ENCODE results near the gene PLA2G4B. TPM values are rescaled to one million over a fixed set of nuclear protein-coding genes. Genes with fewer than 3 reads are reported as not detected.

The PLA2G4B gene
- total RNA-seq, 1 donor from 2014 or later = 10.5 TPM

DNA sequence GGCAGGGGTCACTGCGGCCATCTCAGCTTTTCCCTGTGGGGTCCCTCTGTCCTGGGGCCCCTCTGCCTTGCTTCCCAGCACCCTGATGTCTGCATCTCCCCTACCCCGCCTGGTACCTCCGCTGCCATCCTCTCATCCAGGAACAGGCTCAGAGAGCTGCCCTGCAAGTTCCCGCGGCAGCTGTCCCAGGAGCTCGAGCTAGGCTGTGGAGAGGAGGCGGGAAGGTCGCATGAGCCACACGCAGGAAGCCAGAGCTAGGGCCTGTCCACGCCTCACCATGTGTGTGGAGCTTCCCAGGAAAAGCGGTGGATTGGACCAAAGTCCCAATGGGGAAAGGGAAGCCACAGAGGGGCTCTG is 12.5 kb downstream of the PLA2G4B start:
- intact Hi-C loops (cut with micrococcal nuclease) = no loop called here
- H3K9me3 Mint-ChIP-seq = no peaks in the 10 kb centered on the region
- DNase-seq (ENCODE audit: low spot score) = no peak
- H3K27me3 Mint-ChIP-seq (ENCODE audit: low read depth) = no peaks in the 10 kb centered on the region
- peaks cover 6% of the 10 kb centered on the region for H3K4me1 Mint-ChIP-seq (ENCODE audit: low read depth)
- H3K4me3 Mint-ChIP-seq (ENCODE audit: low read depth) = no peak overlapping the region
- H3K27ac Mint-ChIP-seq = no peak overlapping the region
- H3K36me3 Mint-ChIP-seq (ENCODE audit: low read depth) = peaks cover 10% of the 10 kb centered on the region

DNA sequence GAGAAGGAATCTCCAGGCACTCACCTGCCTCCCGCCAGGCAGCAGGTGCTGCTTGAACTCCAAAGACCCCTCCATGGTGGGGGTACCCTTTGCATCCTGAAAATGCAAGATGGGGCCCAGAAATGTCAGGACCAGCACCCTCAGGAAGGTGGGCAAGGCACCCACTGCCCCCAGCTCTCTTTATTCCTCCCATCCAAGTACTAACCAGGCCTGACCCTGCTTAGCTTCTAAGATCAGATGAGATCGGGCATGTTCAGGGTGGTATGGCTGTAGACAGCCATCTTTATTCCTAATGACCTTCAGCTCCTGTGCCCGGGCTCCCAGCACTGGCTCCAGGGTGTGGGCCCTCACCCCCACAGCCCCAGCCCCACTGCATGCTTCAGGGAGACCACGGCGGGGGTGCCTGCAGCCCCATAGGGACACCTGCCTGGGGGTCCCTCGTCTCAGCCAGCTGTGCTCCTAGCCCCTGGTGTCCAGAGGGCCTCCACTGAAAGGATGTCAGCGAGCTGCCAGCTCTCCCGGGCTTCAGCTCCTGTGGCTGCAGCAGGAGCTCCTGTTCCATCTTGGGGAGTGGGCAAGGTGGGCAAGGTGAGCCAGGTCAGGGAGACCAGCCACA is 13.2 kb downstream of the PLA2G4B start:
- Mint-ChIP-seq H3K27ac (no peak overlapping the region), H3K27me3 (ENCODE audit: low read depth) (no peaks in the 10 kb centered on the region), H3K4me3 (ENCODE audit: low read depth) (no peak overlapping the region), H3K9me3 (no peaks in the 10 kb centered on the region), H3K36me3 (ENCODE audit: low read depth) (peaks cover 5% of the 10 kb centered on the region), H3K4me1 (ENCODE audit: low read depth) (peaks cover 6% of the 10 kb centered on the region)
- DNase-seq (ENCODE audit: low spot score) = no peak
- intact Hi-C loops (cut with micrococcal nuclease) = no loop called here

DNA sequence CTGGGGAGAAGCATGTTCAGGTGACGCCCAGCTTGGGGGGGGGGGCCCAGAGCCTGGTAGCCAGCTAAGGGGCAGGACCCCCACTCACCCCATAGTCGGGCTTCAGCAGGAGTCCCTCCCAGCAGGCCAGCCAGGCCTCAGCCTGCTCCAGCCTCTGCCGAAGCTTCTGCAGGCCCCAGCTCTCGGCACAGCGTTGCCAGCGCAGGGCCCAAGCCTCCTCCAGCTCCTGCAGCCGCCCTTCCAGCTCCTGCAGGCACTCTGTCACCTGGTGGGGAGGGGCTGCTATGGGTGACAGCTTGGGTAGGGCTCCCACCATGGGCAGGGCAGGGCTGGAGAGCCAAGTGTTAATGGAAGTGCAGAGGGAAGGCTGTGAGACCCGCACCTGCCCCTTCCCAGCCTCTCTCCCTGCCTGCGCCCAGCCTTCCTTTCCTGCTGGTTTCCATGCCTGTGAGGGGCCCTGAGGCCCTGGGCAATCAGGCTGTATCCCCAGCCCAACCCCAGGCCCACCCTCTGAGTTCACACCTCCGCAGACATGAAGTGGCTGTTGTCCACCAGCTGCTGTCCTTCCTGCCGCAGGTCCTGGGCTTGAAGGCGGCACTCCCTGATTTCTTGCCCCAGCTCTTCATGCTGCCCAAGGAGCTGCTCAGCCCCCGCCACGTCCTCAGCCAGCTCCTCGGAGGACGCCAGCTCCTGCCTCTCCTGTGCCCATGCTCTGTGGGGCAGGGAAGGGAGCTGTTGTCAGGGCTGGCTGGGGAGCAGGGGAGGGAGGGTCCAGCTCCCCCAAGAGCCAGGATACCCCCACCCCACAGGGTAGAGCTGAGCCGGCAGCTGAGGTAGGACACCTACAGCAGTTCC is 14.3 kb downstream of the PLA2G4B start:
- no peak overlapping the region for H3K4me3 Mint-ChIP-seq (ENCODE audit: low read depth)

DNA sequence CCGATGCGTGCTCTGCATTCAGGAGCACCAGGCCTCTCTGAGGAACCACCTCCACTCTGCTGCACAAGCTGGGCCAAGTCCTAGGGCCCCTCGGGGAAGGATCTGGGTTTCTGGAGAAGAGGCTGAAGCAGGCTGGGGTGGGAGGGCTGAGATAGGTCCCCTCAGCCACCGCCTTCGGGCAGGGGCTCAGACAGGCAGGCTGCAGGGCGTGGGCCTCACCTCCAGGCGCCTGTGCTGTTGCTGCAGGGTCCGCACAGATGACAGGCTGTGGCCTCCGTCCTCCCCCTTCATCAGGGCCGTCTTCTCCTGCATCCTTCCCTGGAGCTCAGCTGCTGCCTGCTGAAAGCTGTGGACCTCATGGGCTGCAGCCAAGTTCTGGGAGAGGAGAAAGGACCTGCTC is 15.2 kb downstream of the PLA2G4B start:
- DNase-seq (ENCODE audit: low spot score) = no peak
- Mint-ChIP-seq H3K27ac (no peak overlapping the region), H3K9me3 (no peaks in the 10 kb centered on the region), H3K27me3 (ENCODE audit: low read depth) (no peaks in the 10 kb centered on the region), H3K36me3 (ENCODE audit: low read depth) (no peaks in the 10 kb centered on the region), H3K4me1 (ENCODE audit: low read depth) (no peaks in the 10 kb centered on the region), H3K4me3 (ENCODE audit: low read depth) (no peak overlapping the region)
- intact Hi-C loops (cut with micrococcal nuclease) = no loop called here

More for the DNA sequence above, 14.3 kb downstream of the PLA2G4B start:
- Mint-ChIP-seq H3K27me3 (ENCODE audit: low read depth) (no peaks in the 10 kb centered on the region), H3K27ac (no peak overlapping the region), H3K9me3 (no peaks in the 10 kb centered on the region), H3K4me1 (ENCODE audit: low read depth) (peaks cover 6% of the 10 kb centered on the region), H3K36me3 (ENCODE audit: low read depth) (peaks cover 5% of the 10 kb centered on the region)
- no peak for DNase-seq (ENCODE audit: low spot score)
- intact Hi-C loops (cut with micrococcal nuclease) = no loop called here

DNA sequence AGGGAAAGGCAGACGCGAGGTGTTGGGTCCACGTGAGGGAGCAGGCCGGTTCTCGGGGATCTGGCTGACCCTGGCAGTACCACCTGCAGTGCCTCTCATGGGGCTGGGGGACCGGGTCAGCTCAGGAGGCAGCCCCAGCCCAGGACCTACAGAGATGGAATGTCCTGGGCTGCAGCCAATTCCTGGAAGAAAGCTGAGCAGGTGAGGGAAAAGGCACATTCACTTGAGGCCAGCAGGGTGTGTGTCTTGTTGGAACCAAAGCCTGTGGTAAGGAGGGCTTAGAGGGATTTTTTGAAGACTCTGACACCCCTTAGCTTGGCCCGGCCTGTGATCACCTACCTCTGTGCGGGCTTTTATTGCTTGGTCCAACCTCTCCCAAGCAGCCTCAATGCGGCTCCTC is 15.8 kb downstream of the PLA2G4B start:
- intact Hi-C loops (cut with micrococcal nuclease) = no loop called here
- peaks cover 1% of the 10 kb centered on the region for H3K27me3 Mint-ChIP-seq (ENCODE audit: low read depth)

DNA sequence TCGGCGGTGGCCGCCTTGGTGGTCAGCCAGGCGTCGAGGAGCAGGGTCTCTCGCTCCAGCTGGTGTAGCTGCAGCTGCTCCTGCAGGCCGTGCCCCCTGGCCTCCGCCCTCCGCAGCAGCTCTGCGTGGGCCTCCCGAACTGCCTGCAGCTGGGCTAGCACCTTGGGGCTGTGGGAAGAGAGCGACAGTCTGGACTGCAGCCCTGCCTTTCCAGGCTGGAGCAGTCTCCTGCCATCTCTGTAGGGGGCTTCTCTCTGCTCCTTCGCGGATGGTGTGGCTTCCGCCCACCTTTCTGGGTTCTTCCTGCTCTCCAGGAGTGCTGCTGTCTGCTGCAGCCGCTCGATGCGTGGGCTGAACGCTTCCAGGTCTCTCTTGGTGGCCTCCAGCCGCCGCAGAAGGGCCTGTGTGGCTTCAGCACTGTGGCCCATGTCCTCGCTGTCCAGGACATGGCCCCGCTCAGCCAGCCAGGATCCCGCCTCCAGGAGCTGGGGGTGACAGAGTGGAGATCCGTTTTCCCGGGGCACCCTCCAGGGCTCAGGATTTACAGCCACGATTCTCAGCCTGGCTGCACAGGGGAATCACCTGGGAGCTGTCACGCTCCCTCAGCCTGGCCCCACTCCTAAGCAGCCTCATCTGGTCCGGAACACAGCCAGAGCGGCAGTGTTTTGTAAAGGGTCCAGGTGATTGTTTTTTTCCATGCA is 16.8 kb downstream of the PLA2G4B start:
- Mint-ChIP-seq H3K27ac (no peak overlapping the region), H3K4me3 (ENCODE audit: low read depth) (no peak overlapping the region), H3K27me3 (ENCODE audit: low read depth) (peaks cover 1% of the 10 kb centered on the region), H3K4me1 (ENCODE audit: low read depth) (peaks cover 3% of the 10 kb centered on the region), H3K36me3 (ENCODE audit: low read depth) (no peaks in the 10 kb centered on the region), H3K9me3 (no peaks in the 10 kb centered on the region)
- intact Hi-C loops (cut with micrococcal nuclease) = no loop called here
- DNase-seq (ENCODE audit: low spot score) = no peak

More for the DNA sequence above, 15.8 kb downstream of the PLA2G4B start:
- Mint-ChIP-seq H3K27ac (no peak overlapping the region), H3K36me3 (ENCODE audit: low read depth) (no peaks in the 10 kb centered on the region), H3K9me3 (no peaks in the 10 kb centered on the region), H3K4me3 (ENCODE audit: low read depth) (no peak overlapping the region), H3K4me1 (ENCODE audit: low read depth) (no peaks in the 10 kb centered on the region)
- DNase-seq (ENCODE audit: low spot score) = no peak

DNA sequence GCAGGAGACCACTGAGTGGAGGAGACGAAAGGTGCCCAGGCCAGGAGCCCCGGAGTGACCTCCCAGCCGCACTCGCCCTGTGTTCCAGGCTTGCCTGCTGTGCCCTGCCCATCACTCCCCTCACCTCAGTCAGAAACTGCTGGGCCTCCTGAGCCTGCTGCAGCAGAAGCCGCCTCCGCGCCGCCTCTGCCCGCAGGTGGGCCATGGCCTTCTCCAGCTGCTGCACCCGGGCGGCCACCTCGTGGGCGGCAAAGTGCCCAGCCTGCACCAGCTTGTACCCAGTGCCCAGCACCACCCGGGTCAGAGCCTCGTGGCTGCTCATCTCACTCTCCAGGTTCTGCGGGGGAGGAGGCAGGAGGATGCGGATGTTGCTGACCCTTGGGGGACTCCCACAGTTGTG is 17.6 kb downstream of the PLA2G4B start:
- Mint-ChIP-seq H3K9me3 (no peaks in the 10 kb centered on the region), H3K4me3 (ENCODE audit: low read depth) (no peak overlapping the region), H3K27ac (no peak overlapping the region), H3K27me3 (ENCODE audit: low read depth) (peaks cover 1% of the 10 kb centered on the region), H3K4me1 (ENCODE audit: low read depth) (peaks cover 3% of the 10 kb centered on the region), H3K36me3 (ENCODE audit: low read depth) (no peaks in the 10 kb centered on the region)
- DNase-seq (ENCODE audit: low spot score) = no peak
- intact Hi-C loops (cut with micrococcal nuclease) = no loop called here

DNA sequence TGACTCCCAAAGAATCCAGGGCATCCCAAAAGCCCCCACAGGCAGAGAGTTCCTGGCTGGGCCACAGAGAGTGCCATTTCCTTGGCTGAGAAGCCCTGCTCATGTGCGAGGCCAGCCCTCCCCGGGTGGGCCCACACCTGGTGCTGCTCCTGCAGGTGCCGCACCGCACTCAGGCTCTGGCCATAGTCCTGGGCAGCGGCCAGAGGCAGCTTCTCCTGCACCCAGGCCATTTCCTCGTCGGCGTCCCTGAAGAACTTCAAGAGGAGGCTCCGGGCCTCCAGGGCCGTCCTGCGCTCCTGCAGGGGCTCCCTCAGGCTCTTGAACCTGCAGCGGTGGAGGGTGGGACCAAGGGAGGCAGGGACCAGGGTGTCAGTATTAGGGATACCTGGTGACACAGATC is 18.1 kb downstream of the PLA2G4B start:
- no peak for DNase-seq (ENCODE audit: low spot score)
- intact Hi-C loops (cut with micrococcal nuclease) = no loop called here
- Mint-ChIP-seq H3K9me3 (no peaks in the 10 kb centered on the region), H3K36me3 (ENCODE audit: low read depth) (no peaks in the 10 kb centered on the region), H3K27ac (no peak overlapping the region), H3K4me3 (ENCODE audit: low read depth) (no peak overlapping the region), H3K4me1 (ENCODE audit: low read depth) (peaks cover 3% of the 10 kb centered on the region), H3K27me3 (ENCODE audit: low read depth) (peaks cover 2% of the 10 kb centered on the region)

DNA sequence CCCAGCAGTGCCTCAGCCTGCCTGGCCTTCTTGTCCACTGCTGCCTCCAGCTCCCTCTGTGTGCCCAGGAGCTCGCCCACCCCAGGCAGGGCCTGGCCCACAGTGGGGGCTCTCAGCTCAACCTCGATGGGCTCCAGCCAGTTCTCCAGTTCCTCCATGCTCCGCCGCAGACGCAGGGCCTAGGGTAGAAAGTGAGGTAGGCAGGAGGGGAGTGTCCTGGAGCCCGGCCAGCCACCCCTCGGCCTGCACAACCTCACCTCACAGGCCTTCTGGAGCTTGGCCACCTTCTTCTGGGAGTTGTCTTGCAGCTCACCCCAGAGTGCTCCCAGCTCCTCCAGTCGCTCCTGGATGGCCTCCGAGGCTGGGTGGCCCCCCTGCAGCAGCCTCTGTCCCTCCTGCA is 18.7 kb downstream of the PLA2G4B start:
- peaks cover 3% of the 10 kb centered on the region for H3K27me3 Mint-ChIP-seq (ENCODE audit: low read depth)
- peaks cover 3% of the 10 kb centered on the region for H3K4me1 Mint-ChIP-seq (ENCODE audit: low read depth)
- H3K4me3 Mint-ChIP-seq (ENCODE audit: low read depth) = no peak overlapping the region
- H3K27ac Mint-ChIP-seq = no peak overlapping the region
- H3K9me3 Mint-ChIP-seq = no peaks in the 10 kb centered on the region
- H3K36me3 Mint-ChIP-seq (ENCODE audit: low read depth) = no peaks in the 10 kb centered on the region
- no peak for DNase-seq (ENCODE audit: low spot score)
- intact Hi-C loops (cut with micrococcal nuclease) = no loop called here

DNA sequence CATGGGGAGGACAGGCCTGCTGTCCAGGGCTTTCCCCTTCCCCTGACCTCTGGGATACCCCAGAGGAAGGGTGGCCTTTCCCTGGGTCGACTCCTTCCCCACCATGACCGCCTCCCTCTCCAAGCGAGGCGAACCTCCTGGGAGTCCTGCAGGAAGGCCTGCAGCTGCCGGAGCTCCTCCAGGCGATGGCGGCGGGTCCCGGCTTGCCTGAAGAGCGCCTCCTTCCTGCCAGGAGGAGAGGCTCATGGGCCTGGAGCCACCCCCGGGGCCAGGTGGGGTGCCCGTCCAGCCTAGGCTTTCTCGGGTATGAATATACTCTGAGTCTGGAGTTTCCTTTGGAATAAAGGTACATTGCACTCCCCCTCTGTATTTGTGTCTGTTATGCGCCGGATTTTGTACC is 20.1 kb downstream of the PLA2G4B start:
- Mint-ChIP-seq H3K4me3 (ENCODE audit: low read depth) (no peak overlapping the region), H3K27ac (no peak overlapping the region), H3K27me3 (ENCODE audit: low read depth) (peaks cover 3% of the 10 kb centered on the region), H3K9me3 (no peaks in the 10 kb centered on the region), H3K36me3 (ENCODE audit: low read depth) (no peaks in the 10 kb centered on the region), H3K4me1 (ENCODE audit: low read depth) (peaks cover 3% of the 10 kb centered on the region)
- DNase-seq (ENCODE audit: low spot score) = no peak
- intact Hi-C loops (cut with micrococcal nuclease) = no loop called here

DNA sequence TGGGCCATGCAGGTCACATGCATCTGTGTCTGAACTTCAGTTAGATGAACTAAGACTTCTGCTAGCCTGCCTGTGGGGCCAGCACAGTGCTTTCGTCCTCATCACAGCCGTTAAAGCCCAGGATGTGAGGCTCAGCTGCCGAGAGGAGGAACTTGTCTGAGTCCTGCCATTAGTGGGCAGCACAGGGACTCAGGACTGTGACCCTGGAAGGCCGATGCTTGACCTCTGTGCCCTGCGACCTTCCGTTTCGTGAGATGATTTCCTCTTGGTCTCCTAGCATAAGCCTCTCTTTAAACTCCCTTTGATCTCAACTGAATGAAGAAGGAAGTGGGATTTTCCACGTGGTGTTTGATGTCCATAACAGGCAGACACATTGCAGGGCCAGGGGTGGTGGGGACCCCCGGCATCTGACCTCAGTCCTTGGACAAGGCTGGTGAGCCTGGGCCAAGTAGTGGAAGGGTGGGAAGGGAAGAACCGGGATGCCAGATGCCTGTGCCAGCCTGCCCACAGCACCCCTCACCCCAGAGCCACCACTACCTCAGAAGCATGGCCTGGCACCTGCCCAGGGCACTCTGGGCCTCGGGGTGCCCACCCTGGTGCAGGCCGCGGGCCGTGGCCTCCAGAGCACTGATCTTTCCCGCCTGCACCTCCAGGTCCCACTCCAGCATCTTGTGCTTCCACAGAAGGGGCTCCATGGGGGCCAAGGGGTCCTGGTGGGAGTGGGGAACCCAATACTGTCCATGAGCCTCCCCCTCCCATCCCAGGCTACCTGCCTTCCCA is 21.6 kb downstream of the PLA2G4B start:
- peaks cover 3% of the 10 kb centered on the region for H3K4me1 Mint-ChIP-seq (ENCODE audit: low read depth)
- no peaks in the 10 kb centered on the region for H3K9me3 Mint-ChIP-seq
- no peak overlapping the region for H3K27ac Mint-ChIP-seq
- peaks cover 3% of the 10 kb centered on the region for H3K27me3 Mint-ChIP-seq (ENCODE audit: low read depth)
- no peaks in the 10 kb centered on the region for H3K36me3 Mint-ChIP-seq (ENCODE audit: low read depth)
- intact Hi-C loops (cut with micrococcal nuclease) = no loop called here
- DNase-seq (ENCODE audit: low spot score) = no peak
- no peak overlapping the region for H3K4me3 Mint-ChIP-seq (ENCODE audit: low read depth)

DNA sequence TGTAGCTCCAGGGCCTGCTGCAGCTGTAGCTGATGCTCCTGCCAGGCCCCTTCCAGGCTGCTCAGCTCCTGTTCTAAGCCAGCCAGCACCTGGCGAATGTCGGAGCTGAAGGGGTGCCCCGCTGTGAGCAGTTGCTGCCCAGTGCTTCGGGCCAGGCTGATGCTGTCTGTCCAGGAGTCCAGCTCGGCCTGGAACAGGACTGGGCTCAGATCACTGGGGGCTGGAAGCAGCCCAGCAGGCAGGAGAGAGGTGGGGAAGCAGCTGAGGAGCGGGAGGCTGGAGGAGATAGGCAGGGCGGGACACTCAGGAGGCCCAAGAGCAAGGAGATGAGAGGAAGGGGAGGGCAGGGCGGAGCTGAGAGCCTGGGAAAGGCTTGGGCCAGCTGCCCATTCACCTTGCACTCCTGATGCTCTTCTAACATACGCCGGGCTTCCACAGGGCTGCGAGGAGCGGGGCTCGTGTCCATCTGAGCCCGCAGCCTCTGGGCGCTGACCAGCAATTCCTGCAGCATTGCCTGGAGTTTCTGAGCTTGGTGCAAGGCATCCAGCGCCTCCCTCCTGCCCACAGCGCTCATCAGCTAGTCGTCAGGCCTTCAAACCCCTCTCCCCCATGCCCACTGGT is 23.2 kb downstream of the PLA2G4B start:
- Mint-ChIP-seq H3K36me3 (ENCODE audit: low read depth) (no peaks in the 10 kb centered on the region), H3K4me3 (ENCODE audit: low read depth) (no peak overlapping the region), H3K4me1 (ENCODE audit: low read depth) (peaks cover 3% of the 10 kb centered on the region), H3K9me3 (no peaks in the 10 kb centered on the region), H3K27me3 (ENCODE audit: low read depth) (peaks cover 3% of the 10 kb centered on the region), H3K27ac (no peak overlapping the region)
- intact Hi-C loops (cut with micrococcal nuclease) = no loop called here
- no peak for DNase-seq (ENCODE audit: low spot score)

Measured in activated T-helper 2 cell treated with anti-CD3 and anti-CD28 coated beads, Interferon-gamma antibody, Interleukin-2, Interleukin-4, amounts not matched to agents 10 μg/mL and 5 μg/mL and 100 μg/mL, durations not matched to agents 14 hours and 24 hours and 36 hours (primary cell).